HG03280 (cell line): ENCODE measurements around the gene POU3F4.
A peak's percentile ranks its signal among the peaks of the same experiment; 100 is the strongest.

ENCODE experiments used
- ATAC-seq: cut with Tn5 transposase; IDR thresholded peaks from one replicate; pipeline ENCODE4 v1.9.1; 2021; ENCODE audit warnings: mild to moderate bottlenecking, moderate library complexity; ENCODE audit not compliant: unreplicated experiment

The POU3F4 gene

GRCh38 chrX:83508006-83508405 lies at the start of gene POU3F4:
Gene POU3F4 (plus strand): TSS chrX:83508290. CDS start chrX:83508325, 35 bp downstream.
- ATAC-seq, result no peak

GRCh38 chrX:83469551-83469950 lies 38.5 kb upstream of the POU3F4 start:
- ATAC-seq, result peak; percentile 76

- no peak for ATAC-seq
Measured at GRCh38 chrX:83495898-83496297, 12.2 kb upstream of the POU3F4 start.

GRCh38 chrX:83501003-83501402 lies 7.1 kb upstream of the POU3F4 start:
- ATAC-seq, result no peak

- no peak for ATAC-seq
Measured at GRCh38 chrX:83501530-83501929, 6.6 kb upstream of the POU3F4 start.

- no peak for ATAC-seq
Measured at GRCh38 chrX:83504721-83505479, 3.2 kb upstream of the POU3F4 start.

GRCh38 chrX:83508526-83509253 lies 600 bp downstream of the POU3F4 start:
- no peak for ATAC-seq

- no peak for ATAC-seq
Measured at GRCh38 chrX:83509254-83509801, 1.2 kb downstream of the POU3F4 start.

- no peak for ATAC-seq
Measured at GRCh38 chrX:83510510-83511062, 2.5 kb downstream of the POU3F4 start.

GRCh38 chrX:83511208-83511607 lies 3.1 kb downstream of the POU3F4 start:
- no peak for ATAC-seq

GRCh38 chrX:83512111-83512510 lies 4.0 kb downstream of the POU3F4 start:
- ATAC-seq, result no peak

GRCh38 chrX:83516597-83516996 lies 8.5 kb downstream of the POU3F4 start:
- ATAC-seq, result no peak

- ATAC-seq, result no peak
Measured at GRCh38 chrX:83521905-83522304, 13.8 kb downstream of the POU3F4 start.

- no peak for ATAC-seq
Measured at GRCh38 chrX:83529950-83530349, 21.9 kb downstream of the POU3F4 start.

GRCh38 chrX:83535417-83536196 lies 27.5 kb downstream of the POU3F4 start:
- no peak for ATAC-seq
